ENCODE data around the gene RAB36.

RAB36 gene

GRCh38 chr22:23110922-23111527 is 34.3 kb upstream of the RAB36 start:
- H2AFZ ChIP-seq (ENCODE audit: low read length) = no peak overlapping the region
- no peaks in the 10 kb centered on the region for H3F3A ChIP-seq (ENCODE audit: low read depth)
- H3K4me1 ChIP-seq (ENCODE audit: insufficient read depth, low read length, poor library complexity, severe bottlenecking) = peaks cover 8% of the 10 kb centered on the region
- no peaks in the 10 kb centered on the region for H3K36me3 ChIP-seq (ENCODE audit: insufficient read depth, low read length)
- no peaks in the 10 kb centered on the region for H3K9me2 ChIP-seq (replicated peaks; ENCODE audit: low read depth, low read length)
- H3K9ac ChIP-seq (ENCODE audit: low read depth, low read length, poor library complexity, severe bottlenecking) = no peak overlapping the region
- no peaks in the 10 kb centered on the region for H4K20me1 ChIP-seq (ENCODE audit: insufficient read depth, low read length, poor library complexity, severe bottlenecking)
- TF ChIP-seq CTCF (conservative IDR thresholded peaks at IDR 0.05; ENCODE audit: low read length) (no peak), EZH2phosphoT487 (IDR thresholded peaks at IDR 0.05; ENCODE audit: borderline replicate concordance) (no peak)
- no peak overlapping the region for H3K4me3 ChIP-seq (ENCODE audit: low read length, poor library complexity, severe bottlenecking)
- H3K27me3 ChIP-seq (ENCODE audit: insufficient read depth, low read length, poor library complexity, severe bottlenecking) = no peaks in the 10 kb centered on the region
- H3K9me3 ChIP-seq (ENCODE audit: insufficient read depth, low read depth, low read length) = no peaks in the 10 kb centered on the region
- H3K4me2 ChIP-seq (ENCODE audit: low read depth, low read length, poor library complexity, severe bottlenecking) = no peak overlapping the region
- H3K79me2 ChIP-seq (ENCODE audit: insufficient read depth, low read length) = no peaks in the 10 kb centered on the region

GRCh38 chr22:23112472-23113012 is 32.7 kb upstream of the RAB36 start:
- H3K27me3 ChIP-seq (ENCODE audit: insufficient read depth, low read length, poor library complexity, severe bottlenecking) = no peaks in the 10 kb centered on the region
- H3K36me3 ChIP-seq (ENCODE audit: insufficient read depth, low read length) = no peaks in the 10 kb centered on the region
- H3K9me3 ChIP-seq (ENCODE audit: insufficient read depth, low read depth, low read length) = no peaks in the 10 kb centered on the region
- no peaks in the 10 kb centered on the region for H3K9me2 ChIP-seq (replicated peaks; ENCODE audit: low read depth, low read length)
- no peaks in the 10 kb centered on the region for H3K79me2 ChIP-seq (ENCODE audit: insufficient read depth, low read length)
- H4K20me1 ChIP-seq (ENCODE audit: insufficient read depth, low read length, poor library complexity, severe bottlenecking) = no peaks in the 10 kb centered on the region
- peaks cover 8% of the 10 kb centered on the region for H3K4me1 ChIP-seq (ENCODE audit: insufficient read depth, low read length, poor library complexity, severe bottlenecking)
- TF ChIP-seq CTCF (conservative IDR thresholded peaks at IDR 0.05; ENCODE audit: low read length) (no peak), EZH2phosphoT487 (IDR thresholded peaks at IDR 0.05; ENCODE audit: borderline replicate concordance) (no peak)
- no peaks in the 10 kb centered on the region for H3F3A ChIP-seq (ENCODE audit: low read depth)
- H3K9ac ChIP-seq (ENCODE audit: low read depth, low read length, poor library complexity, severe bottlenecking) = no peak overlapping the region
- no peak overlapping the region for H3K4me2 ChIP-seq (ENCODE audit: low read depth, low read length, poor library complexity, severe bottlenecking)
- H2AFZ ChIP-seq (ENCODE audit: low read length) = no peak overlapping the region
- no peak overlapping the region for H3K4me3 ChIP-seq (ENCODE audit: low read length, poor library complexity, severe bottlenecking)

- no peak overlapping the region for H3K4me2 ChIP-seq (ENCODE audit: low read depth, low read length, poor library complexity, severe bottlenecking)
- no peak overlapping the region for H3K9ac ChIP-seq (ENCODE audit: low read depth, low read length, poor library complexity, severe bottlenecking)
- no peaks in the 10 kb centered on the region for H3K27me3 ChIP-seq (ENCODE audit: insufficient read depth, low read length, poor library complexity, severe bottlenecking)
- H3K4me1 ChIP-seq (ENCODE audit: insufficient read depth, low read length, poor library complexity, severe bottlenecking) = peaks cover 8% of the 10 kb centered on the region
- no peaks in the 10 kb centered on the region for H3K79me2 ChIP-seq (ENCODE audit: insufficient read depth, low read length)
- TF ChIP-seq EZH2phosphoT487 (IDR thresholded peaks at IDR 0.05; ENCODE audit: borderline replicate concordance) = no peak
- TF ChIP-seq CTCF (conservative IDR thresholded peaks at IDR 0.05; ENCODE audit: low read length) = no peak
- H3F3A ChIP-seq (ENCODE audit: low read depth) = no peaks in the 10 kb centered on the region
- no peaks in the 10 kb centered on the region for H3K9me2 ChIP-seq (replicated peaks; ENCODE audit: low read depth, low read length)
- H3K4me3 ChIP-seq (ENCODE audit: low read length, poor library complexity, severe bottlenecking) = no peak overlapping the region
- H3K36me3 ChIP-seq (ENCODE audit: insufficient read depth, low read length) = no peaks in the 10 kb centered on the region
- no peak overlapping the region for H2AFZ ChIP-seq (ENCODE audit: low read length)
- H3K9me3 ChIP-seq (ENCODE audit: insufficient read depth, low read depth, low read length) = no peaks in the 10 kb centered on the region
- H4K20me1 ChIP-seq (ENCODE audit: insufficient read depth, low read length, poor library complexity, severe bottlenecking) = no peaks in the 10 kb centered on the region
Measured at GRCh38 chr22:23113067-23113846, 32.0 kb upstream of the RAB36 start.
